ENCODE data around the gene VAV3. TPM values are rescaled to one million over a fixed set of nuclear protein-coding genes. Genes with fewer than 3 reads are reported as not detected.

Gene VAV3
- total RNA-seq, 1 experiment from 2014 or later, result not detected

DNA sequence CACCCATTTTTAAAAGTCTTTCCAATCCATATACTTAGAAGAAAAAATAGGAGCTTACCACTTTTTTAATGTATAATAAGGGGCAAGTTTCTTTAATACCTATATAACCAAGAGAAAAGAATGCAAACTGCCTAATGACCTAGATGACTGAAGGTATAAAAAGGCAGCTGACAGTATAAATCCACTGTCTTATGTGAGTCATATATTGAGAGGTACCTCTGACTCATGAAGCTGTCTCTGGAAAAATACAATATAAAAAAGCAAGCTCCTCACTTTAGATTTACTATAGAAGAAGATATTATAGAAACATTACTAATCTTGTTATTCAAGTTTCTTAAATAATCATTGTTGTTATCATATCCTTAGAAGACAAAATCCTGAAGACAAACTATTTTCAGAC is 144.2 kb downstream of the VAV3 start (continued):
- TF ChIP-seq, protein P1, sequence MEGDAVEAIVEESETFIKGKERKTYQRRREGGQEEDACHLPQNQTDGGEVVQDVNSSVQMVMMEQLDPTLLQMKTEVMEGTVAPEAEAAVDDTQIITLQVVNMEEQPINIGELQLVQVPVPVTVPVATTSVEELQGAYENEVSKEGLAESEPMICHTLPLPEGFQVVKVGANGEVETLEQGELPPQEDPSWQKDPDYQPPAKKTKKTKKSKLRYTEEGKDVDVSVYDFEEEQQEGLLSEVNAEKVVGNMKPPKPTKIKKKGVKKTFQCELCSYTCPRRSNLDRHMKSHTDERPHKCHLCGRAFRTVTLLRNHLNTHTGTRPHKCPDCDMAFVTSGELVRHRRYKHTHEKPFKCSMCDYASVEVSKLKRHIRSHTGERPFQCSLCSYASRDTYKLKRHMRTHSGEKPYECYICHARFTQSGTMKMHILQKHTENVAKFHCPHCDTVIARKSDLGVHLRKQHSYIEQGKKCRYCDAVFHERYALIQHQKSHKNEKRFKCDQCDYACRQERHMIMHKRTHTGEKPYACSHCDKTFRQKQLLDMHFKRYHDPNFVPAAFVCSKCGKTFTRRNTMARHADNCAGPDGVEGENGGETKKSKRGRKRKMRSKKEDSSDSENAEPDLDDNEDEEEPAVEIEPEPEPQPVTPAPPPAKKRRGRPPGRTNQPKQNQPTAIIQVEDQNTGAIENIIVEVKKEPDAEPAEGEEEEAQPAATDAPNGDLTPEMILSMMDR (IDR thresholded peaks at IDR 0.05 in 2 of 3, conservative IDR thresholded peaks at IDR 0.05 in 1 of 3; ENCODE audit: borderline replicate concordance in 1 of 3, insufficient read depth in 1 of 3, low read depth in 2 of 3, low read length in 2 of 3), result no peak
- TF ChIP-seq POLR2AphosphoS5 (IDR thresholded peaks at IDR 0.05; ENCODE audit: low read depth, low read length), result no peak
- TF ChIP-seq REST (IDR thresholded peaks at IDR 0.05; ENCODE audit: low read depth), result no peak

DNA sequence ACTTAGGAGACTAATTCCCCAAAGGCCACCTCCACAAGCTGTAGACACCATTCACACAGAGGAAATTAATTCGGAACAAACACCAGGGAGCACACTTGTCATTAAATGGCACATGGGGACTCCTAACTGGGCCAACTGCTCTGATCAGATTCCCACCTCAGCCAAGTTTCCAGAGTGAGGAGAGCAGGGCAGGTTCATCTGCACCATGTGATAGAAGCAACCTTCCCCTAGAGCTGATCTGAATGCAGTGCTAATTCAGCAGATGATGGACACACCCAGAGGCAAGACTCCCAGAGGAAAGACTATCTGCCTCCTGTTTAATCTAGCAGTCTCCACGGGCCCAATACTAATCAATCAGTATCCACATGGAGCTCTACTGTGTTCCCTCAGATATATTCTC is 147.0 kb downstream of the VAV3 start:
- ATAC-seq (no peak), DNase-seq (ENCODE audit: low read depth, low spot score) (no peak)
- intact Hi-C loops (cut with micrococcal nuclease), result no loop called here
- POLR2A ChIA-PET, result no interaction called here
- no TSS peak for BruUV-seq (replicated peaks)
- no peaks in the 10 kb centered on the region for H3K9me2 ChIP-seq (ENCODE audit: insufficient read depth)
- H3K27ac ChIP-seq (ENCODE audit: low read depth, low read length), result no peak overlapping the region
- H3K36me3 ChIP-seq (ENCODE audit: control insufficient read depth in 1 of 2, insufficient read depth in 2 of 2, low read length in 2 of 2), result no peaks in the 10 kb centered on the region
- no peak overlapping the region for H3K4me2 ChIP-seq (ENCODE audit: low read length)
- no peaks in the 10 kb centered on the region for H4K20me1 ChIP-seq (ENCODE audit: insufficient read depth)
- CTCF ChIA-PET, result no interaction called here
- no peak overlapping the region for H2AFZ ChIP-seq (ENCODE audit: low read depth, low read length, poor library complexity, severe bottlenecking)
- TF ChIP-seq FOSL1 (IDR thresholded peaks at IDR 0.05; ENCODE audit: low read depth) (no peak), POLR2A (IDR thresholded peaks at IDR 0.05; ENCODE audit: borderline replicate concordance, extremely low read depth, insufficient read depth, insufficient read length) (no peak), SP1 (IDR thresholded peaks at IDR 0.05; ENCODE audit: low read depth) (no peak), RAD21 (IDR thresholded peaks at IDR 0.05; ENCODE audit: low read depth) (no peak), ZFX (IDR thresholded peaks at IDR 0.05) (no peak), EGR1 (IDR thresholded peaks at IDR 0.05; ENCODE audit: low read depth) (no peak), EZH2phosphoT487 (IDR thresholded peaks at IDR 0.05; ENCODE audit: borderline replicate concordance) (no peak), JUND (IDR thresholded peaks at IDR 0.05) (no peak)
- TF ChIP-seq, protein P1 (IDR thresholded peaks at IDR 0.05 in 2 of 3, conservative IDR thresholded peaks at IDR 0.05 in 1 of 3; ENCODE audit: borderline replicate concordance in 1 of 3, insufficient read depth in 1 of 3, low read depth in 2 of 3, low read length in 2 of 3), result no peak
- H3K4me3 ChIP-seq (replicated peaks in 1 of 2; ENCODE audit: low read depth in 1 of 2, low read length in 2 of 2), result no peak overlapping the region
- no peaks in the 10 kb centered on the region for H3K79me2 ChIP-seq (ENCODE audit: insufficient read depth, low read length)
- H3K27me3 ChIP-seq (ENCODE audit: insufficient read depth, low read length), result peaks cover 11% of the 10 kb centered on the region
- H3K9me3 ChIP-seq (ENCODE audit: control insufficient read depth in 1 of 2, insufficient read depth in 1 of 2, low read depth in 1 of 2, low read length in 2 of 2), result no peaks in the 10 kb centered on the region
- RAD21 ChIA-PET (ENCODE audit: low non-redundant PET in 1 of 2, low total read pairs in 2 of 2, uncharacterized antibody in 2 of 2, unreplicated experiment in 2 of 2), result no interaction called here
- H3K9ac ChIP-seq (ENCODE audit: low read length), result no peak overlapping the region
- no peaks in the 10 kb centered on the region for H3K4me1 ChIP-seq (ENCODE audit: control insufficient read depth in 1 of 2, insufficient read depth in 2 of 2, low read length in 2 of 2)
